ENCODE results near the gene EGFL6.

DNA sequence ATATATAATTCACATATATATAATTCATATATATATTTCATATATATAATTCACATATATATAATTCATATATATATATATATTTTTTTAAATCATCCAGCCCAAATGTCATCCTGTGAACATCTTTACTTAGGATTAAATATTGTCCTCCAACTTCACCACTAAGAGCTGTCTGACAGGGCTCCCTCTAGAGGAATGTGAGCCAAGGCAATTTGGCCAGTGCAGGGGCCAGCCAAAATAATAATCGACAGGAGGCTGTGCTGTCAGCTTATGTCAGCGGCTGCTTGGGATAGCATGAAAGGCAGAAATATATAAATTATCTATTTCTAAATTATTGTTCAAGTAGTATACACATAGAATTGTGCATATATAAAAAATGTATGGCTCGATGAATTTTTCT, 29.5 kb downstream of the EGFL6 start:
- TF ChIP-seq POLR2A (IDR thresholded peaks at IDR 0.05; ENCODE audit: low read depth, low read length) (no peak), TAF1 (IDR thresholded peaks at IDR 0.05; ENCODE audit: borderline replicate concordance, low read depth, low read length) (no peak)

All from GM12892 (cell line).